KOPT-K1 (cell line): Measurements from ENCODE around the gene CRTAC1.

Experiments used
- H3K27ac ChIP-seq: fragments of 200-600 bp; sonication (generic); 2 replicates; pipeline ENCODE4 v1.5.1; 2016; ENCODE audit warnings: antibody characterized with exemption, mild to moderate bottlenecking, low read depth, low read length; ENCODE audit not compliant: poor library complexity, severe bottlenecking
- H3K36me3 ChIP-seq: fragments of 200-600 bp; sonication (generic); 2 replicates; pipeline ENCODE4 v1.5.1; 2017; ENCODE audit warnings: antibody characterized with exemption, mild to moderate bottlenecking, low read length, moderate library complexity; ENCODE audit not compliant: insufficient read depth
- H3K9me3 ChIP-seq: fragments of 200-600 bp; sonication (generic); 2 replicates; pipeline ENCODE4 v1.5.1; 2017; ENCODE audit warnings: antibody characterized with exemption, low read length, mild to moderate bottlenecking; ENCODE audit not compliant: insufficient read depth, poor library complexity, severe bottlenecking

The CRTAC1 gene

GRCh38 chr10:98013122-98013521, 17.3 kb downstream of the CRTAC1 start:
- Histone ChIP-seq H3K9me3 (no peaks in the 10 kb centered on the region), H3K27ac (no peak overlapping the region), H3K36me3 (no peaks in the 10 kb centered on the region)

GRCh38 chr10:98012644-98013043, 17.8 kb downstream of the CRTAC1 start:
- H3K27ac ChIP-seq = no peak overlapping the region
- no peaks in the 10 kb centered on the region for H3K9me3 ChIP-seq
- no peaks in the 10 kb centered on the region for H3K36me3 ChIP-seq

DNA sequence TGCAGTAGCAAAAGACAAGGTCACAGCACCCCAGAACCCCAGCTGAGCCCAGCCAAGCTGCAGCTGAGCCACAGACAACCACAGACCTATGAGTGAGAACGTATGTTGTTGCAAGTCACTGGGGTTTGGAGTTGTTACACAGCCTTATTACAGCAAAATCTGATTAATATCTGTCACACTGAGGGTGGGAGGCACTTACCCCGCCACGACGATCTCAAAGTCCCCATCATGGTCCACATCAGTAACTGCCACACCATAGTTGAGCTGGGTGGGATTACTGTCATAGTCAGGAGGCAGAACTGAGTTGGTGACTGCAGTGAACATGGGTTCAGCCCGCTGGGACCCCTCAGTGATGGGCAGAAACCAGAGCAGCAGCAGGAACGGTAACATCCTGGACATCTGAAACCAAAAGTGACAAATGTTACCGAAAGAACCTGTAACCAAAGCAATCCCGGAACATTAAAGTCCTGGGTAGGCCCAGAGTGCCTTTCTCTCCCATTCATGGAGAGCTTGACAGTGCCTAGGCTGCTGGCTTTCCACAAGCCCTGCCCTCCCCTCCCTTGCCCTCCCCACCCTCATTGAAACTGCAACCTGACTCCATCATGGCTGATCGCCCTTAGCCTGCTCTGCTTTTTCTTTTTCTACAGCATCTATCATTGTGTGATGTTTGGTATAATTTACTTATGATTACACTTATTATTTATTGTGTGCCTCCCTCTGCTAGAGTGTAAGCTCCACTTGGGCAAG, 19.3 kb downstream of the CRTAC1 start:
- Histone ChIP-seq H3K27ac (no peak overlapping the region), H3K36me3 (no peaks in the 10 kb centered on the region), H3K9me3 (no peaks in the 10 kb centered on the region)

DNA sequence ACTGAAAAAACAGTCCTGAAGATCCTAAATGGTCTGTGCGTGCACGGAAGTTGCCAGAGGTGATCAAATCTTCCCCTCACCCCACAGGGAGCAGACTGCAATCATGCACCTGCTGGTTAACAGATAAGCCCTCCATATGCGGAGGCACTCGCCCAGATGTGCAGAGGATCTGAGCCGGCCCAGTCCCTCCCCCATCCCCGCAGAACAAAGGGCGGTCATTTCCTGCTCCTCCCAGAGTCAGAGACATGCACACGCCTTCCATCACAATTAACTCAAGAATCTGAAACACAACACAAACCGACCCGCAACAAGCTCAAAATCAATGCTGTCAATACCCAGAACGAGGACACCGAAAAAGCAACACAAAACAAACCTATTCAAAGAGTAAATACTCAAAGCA, 24.2 kb downstream of the CRTAC1 start:
- H3K9me3 ChIP-seq = no peaks in the 10 kb centered on the region
- H3K36me3 ChIP-seq = no peaks in the 10 kb centered on the region
- no peak overlapping the region for H3K27ac ChIP-seq

GRCh38 chr10:98001736-98002135, 28.7 kb downstream of the CRTAC1 start:
- Histone ChIP-seq H3K27ac (no peak overlapping the region), H3K9me3 (peaks cover 20% of the 10 kb centered on the region), H3K36me3 (no peaks in the 10 kb centered on the region)

DNA sequence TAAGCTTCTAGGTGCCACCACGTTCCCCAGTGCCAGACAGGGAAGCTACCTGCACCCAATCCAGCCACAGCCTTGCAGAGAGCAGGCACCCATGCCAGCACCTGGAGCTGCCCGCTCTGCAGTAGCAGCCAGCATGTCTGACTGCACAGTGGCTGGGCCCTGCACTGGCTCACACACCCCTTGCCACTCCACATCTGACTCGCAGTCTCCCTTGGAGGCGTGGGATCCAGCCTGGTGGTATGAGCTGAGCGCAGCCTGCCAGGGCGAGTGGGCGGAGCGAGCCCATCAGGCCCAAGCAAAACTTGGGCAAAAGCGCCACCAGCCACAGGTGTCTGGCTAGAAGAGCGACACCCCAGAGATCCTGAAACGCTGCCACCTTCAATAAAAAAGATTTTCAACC, 30.1 kb downstream of the CRTAC1 start:
- H3K27ac ChIP-seq = no peak overlapping the region
- peaks cover 20% of the 10 kb centered on the region for H3K9me3 ChIP-seq
- no peaks in the 10 kb centered on the region for H3K36me3 ChIP-seq

GRCh38 chr10:97999923-98000248, 30.5 kb downstream of the CRTAC1 start:
- Histone ChIP-seq H3K9me3 (peaks cover 20% of the 10 kb centered on the region), H3K36me3 (no peaks in the 10 kb centered on the region), H3K27ac (no peak overlapping the region)

- no peaks in the 10 kb centered on the region for H3K36me3 ChIP-seq
Observed at GRCh38 chr10:97999066-97999922, 31.1 kb downstream of the CRTAC1 start.

DNA sequence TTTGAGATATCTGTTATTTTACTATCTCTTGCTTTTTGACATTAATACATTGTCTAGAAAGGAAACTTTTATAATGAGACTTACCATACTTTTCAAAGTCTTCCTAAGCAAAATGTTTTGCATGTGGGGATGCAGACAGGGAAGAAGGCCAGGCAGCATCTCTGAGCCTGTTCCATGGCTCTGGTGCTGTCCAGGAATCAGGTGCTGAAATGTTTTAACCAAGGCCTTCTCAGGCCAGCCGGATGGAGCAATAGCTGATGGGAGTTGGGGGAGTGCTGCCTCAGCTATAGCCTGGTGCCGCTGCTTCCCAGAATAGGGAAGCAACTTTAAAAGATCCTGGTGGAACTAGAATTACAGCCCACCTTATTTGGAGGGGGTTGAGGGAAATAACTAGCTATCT, 38.5 kb downstream of the CRTAC1 start:
- no peaks in the 10 kb centered on the region for H3K9me3 ChIP-seq

More at GRCh38 chr10:97999066-97999922, 31.1 kb downstream of the CRTAC1 start:
- no peak overlapping the region for H3K27ac ChIP-seq
- H3K9me3 ChIP-seq = peaks cover 20% of the 10 kb centered on the region

GRCh38 chr10:97981816-97982215, 48.6 kb downstream of the CRTAC1 start:
- Histone ChIP-seq H3K36me3 (no peaks in the 10 kb centered on the region), H3K27ac (no peak overlapping the region), H3K9me3 (no peaks in the 10 kb centered on the region)

More for the DNA sequence above, 38.5 kb downstream of the CRTAC1 start:
- Histone ChIP-seq H3K27ac (no peak overlapping the region), H3K36me3 (no peaks in the 10 kb centered on the region)

- Histone ChIP-seq H3K27ac (no peak overlapping the region), H3K9me3 (no peaks in the 10 kb centered on the region), H3K36me3 (no peaks in the 10 kb centered on the region)
Observed at GRCh38 chr10:97977673-97978072, 52.7 kb downstream of the CRTAC1 start.

DNA sequence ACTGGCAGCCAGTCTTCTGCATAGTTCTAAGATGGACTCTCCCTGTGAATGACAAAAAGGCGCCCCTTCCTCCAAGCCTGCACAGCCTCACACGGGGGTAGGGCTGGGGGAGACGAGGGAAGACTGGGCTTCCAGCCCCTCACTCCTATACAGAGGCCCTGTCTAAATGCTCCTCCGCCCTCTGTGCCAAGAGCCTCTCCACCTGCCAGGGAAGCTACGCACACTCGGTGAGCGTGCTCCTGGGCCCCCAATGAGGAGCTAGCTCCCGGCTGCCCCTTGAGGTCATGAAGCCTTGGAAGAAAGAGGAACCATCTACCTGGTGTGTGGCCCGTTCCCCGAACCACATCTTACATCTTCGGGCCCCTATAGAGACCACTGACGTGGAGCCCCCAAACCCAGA, 54.8 kb downstream of the CRTAC1 start:
- Histone ChIP-seq H3K9me3 (no peaks in the 10 kb centered on the region), H3K27ac (no peak overlapping the region), H3K36me3 (no peaks in the 10 kb centered on the region)

DNA sequence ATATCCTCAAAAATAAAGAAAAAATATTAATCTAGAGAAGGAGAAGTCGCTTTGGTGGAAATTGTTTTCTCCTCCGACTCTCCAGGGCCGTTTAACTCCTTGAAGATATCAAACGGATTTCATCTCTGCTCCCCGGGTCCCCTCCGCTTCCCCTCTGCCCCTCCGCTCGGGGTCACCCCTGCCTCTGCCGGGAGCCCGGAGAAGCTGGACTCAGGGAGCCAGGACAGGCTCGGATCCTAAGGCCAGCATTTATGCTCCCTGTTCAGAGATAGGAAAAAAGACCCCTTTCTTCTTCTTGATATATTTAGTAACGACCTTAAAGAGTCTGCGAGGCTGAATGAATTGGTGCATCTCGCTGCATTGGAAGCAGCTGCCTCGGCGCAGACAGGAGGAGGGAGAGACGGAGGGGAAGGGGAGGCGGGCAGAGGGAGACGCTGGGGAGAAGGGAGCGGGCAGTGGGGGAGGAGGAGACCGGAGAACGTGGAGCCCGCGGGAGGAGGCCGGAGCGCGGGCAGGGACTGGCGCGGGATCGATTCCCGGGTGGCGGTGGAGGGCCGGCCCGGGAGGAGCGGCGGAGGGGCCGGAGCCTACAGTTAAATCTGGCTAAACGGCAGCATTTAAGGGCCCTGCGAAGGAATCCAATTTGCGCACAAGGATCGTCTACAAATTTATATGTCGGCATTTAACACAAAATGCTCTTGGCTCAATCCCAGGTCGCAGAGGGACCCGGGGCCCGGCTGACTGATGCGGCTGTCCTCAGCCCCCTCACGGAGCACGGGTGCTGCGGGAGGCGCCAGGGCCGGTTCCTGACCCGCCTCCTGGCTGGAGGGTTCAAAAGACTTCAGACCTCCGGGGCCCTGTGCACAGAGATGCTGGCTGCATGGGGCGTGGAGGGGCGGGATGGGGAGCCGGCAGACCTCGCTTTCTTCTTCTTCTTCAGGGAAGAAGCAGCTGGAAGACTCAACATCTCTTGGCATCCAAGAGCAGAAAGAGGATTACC, 55.6 kb downstream of the CRTAC1 start:
- no peaks in the 10 kb centered on the region for H3K36me3 ChIP-seq
- H3K27ac ChIP-seq = no peak overlapping the region
- H3K9me3 ChIP-seq = no peaks in the 10 kb centered on the region

GRCh38 chr10:97974100-97974499, 56.3 kb downstream of the CRTAC1 start:
- H3K36me3 ChIP-seq = no peaks in the 10 kb centered on the region
- H3K9me3 ChIP-seq = no peaks in the 10 kb centered on the region
- H3K27ac ChIP-seq = no peak overlapping the region
